ENCODE results near the gene YEATS2.

DNA sequence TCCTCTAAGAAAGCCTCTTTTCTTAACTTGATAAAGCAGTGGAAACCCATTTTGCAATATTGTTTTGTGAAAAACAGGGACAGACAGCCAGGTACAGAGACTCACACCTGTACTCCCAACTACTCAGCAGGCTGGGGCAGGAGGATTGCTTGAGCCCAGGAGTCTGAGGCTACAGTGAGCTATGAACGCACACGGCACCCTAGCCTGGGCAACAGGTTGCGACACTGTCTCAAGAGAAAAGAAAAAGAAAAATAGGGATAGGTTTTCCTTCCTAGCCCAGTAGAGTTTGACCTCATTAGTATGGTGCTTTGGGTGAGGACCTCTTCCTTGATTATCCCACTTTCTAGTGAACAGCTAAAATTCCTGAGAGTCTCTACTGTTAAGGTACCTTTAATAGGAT lies 17.5 kb upstream of the YEATS2 start:
- no peak for TF ChIP-seq CTCF (IDR thresholded peaks at IDR 0.05)
- TF ChIP-seq POLR2A (IDR thresholded peaks at IDR 0.05), result no peak
